Measurements from ENCODE around the gene MAP1A.

- TF ChIP-seq POLR2A (IDR thresholded peaks at IDR 0.05) (no peak), CTCF (IDR thresholded peaks at IDR 0.05) (no peak)
Measured at GRCh38 chr15:43499635-43500034, 17.8 kb upstream of the MAP1A start.

Measured in gastroesophageal sphincter (tissue), 3 donors.